Glomerular endothelial cell (primary cell): ENCODE results near the gene CATSPERZ. TPM values are rescaled to one million over a fixed set of nuclear protein-coding genes. Genes with fewer than 3 reads are reported as not detected.

Source experiments
- DNase-seq: peaks from one replicate; pipeline ENCODE4 v3.0.0-alpha.2; 2011; ENCODE audit warnings: low read depth, low spot score; ENCODE audit errors: extremely low read depth
- total RNA-seq: library from RNA; depleted of rRNA; stranded (reverse); fragments of >200 nt; gene quantifications from 2 replicates; pipeline ENCODE4 v1.2.3, GENCODE V29; 2015

Gene CATSPERZ
- total RNA-seq, 1 donor from 2014 or later: not detected

DNA sequence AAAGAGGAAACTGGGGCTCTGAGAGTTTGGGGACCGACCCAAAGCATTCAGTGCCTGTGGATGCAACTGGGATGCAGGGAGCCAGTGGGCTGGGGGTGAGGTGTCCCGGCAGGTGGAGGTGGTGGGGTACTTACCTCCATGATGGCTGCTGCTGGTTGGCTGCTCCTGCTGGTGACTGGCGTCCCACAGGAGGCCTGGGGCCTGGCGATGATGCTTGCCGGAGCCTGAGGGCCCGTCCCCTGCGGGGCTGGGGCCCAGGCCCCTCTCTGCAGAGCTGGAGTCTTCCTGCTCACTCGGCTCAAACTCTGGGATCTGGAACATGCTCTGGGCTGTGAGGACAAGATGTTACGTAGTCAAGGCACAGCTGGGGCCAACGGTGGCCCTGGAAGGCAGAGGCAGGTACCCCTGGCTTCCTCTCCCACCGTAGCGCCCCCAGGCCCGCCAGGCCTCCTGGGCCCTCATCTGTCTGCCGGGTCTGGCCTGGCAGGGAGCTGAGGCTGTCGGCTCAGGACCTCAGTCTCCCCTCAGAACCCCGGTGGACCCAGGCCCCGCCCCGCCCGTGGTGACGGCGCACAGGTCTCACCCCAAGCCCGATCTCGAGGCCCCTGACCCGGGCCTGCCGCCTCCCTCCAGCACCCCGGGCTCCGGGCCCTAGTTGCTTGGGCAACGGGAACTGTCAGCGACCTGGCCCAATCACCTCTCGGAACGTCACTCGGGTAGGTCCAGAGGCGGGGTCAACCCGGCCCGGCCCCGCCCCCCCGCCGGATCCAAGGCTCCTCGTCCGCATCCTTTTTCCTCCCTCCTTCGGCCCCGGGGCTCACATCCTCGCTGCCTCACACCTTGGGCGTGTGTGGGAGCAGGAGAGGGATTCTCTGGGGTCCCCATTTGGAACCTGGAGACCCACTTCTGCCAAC, 15.9 kb upstream of the CATSPERZ start, which contains the start of gene BAD:
TSS of gene BAD (minus strand) at position 618 of the 914 bp plus-strand sequence. CDS start at position 321, 297 bp downstream.
- no peak for DNase-seq

DNA sequence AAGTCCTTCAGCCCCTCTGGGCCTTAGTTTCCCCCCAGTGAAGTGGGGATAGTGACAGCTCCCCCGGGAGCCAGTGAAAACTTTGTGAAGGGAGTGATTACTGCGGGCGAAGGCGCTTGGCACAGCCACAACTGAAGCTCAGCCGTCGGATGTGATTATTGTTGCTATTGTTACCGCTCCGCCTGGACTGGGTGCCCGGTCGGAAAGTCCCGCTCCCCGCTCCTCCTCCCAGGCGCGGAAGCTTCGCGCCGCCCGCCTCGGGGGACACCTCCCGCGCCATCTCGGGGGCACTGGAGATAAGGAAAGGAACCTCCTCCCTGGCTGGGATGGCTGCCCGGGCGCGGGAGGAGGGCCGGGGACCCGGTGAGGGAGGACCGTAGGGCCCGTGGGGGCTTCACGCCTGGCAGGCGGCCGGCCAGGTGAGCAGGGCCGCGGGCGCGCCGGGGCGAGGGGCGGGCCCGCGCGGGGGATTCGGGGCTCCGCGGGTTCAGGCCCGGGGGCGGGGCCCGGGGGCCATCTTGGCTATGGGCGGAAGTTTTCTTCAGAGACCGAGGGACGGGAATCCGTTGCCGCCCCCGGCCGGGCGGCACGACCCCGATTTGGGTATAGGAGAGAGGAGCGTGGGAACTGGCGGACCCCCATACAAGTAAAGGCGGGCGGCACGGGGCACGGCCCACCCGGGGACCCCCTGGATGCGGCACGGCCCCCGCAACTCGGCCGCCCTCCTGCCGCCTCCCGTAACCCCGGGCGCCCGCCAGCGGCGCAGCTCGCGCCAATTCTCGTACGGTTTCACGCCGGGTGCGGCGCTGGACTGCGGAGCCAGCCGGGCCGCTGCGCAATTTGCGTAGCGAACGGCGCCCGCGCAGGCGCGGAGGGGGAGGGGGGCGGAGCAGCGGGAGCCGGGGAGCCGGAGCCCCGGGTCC, 14.9 kb upstream of the CATSPERZ start, which contains the start of gene GPR137:
TSS of gene GPR137 (plus strand) at position 887 of the 923 bp plus-strand sequence. CDS start 677 bp downstream, outside the sequence.
- DNase-seq: no peak

DNA sequence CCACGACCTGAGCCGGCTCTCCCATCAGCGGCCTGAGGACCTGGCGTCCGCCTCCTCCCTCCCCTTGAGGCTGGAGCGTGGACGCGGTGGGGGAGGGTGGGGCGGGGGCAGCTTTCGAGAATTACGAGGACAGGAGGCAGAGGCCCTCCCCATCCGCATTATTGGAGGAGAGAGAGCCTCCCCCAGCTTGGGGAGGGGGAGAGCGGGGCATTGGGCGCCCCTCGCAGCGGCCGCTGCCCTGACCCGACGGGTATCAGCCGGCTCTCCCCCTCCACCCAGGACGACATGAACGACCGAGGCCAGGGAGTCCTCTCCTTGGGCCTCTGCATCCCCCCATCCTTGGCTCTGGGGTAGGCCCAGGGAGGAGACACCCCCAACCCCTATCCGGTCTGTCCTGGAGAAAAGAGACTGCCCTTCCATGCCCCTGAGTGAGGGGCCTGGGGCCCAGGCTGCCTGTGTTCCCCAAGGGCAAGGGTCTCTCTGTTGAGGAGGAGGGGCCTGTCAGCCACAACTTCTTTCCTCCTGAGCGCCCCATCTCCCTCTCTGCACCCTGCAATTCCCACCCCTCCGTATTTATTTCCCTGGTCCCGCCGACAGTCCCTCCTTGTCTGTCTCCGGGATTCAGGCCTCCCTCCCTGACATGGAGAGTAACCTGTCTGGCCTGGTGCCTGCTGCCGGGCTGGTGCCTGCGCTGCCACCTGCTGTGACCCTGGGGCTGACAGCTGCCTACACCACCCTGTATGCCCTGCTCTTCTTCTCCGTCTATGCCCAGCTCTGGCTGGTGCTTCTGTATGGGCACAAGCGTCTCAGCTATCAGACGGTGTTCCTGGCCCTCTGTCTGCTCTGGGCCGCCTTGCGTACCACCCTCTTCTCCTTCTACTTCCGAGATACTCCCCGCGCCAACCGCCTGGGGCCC, 14.0 kb upstream of the CATSPERZ start:
- no peak for DNase-seq

DNA sequence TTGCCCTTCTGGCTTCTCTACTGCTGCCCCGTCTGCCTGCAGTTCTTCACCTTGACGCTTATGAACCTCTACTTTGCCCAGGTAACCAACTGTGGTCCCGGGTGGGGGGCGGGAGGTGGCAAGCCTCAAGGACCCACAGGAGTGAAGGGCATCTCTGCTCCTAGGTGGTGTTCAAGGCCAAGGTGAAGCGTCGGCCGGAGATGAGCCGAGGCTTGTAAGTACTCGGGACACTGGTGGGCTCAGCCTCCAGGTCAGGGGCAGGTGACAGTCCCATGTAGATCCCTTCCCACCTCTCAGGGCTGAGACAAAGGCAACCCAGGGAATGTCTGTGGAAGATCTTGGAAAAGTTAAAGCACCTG, 13.4 kb upstream of the CATSPERZ start:
- no peak for DNase-seq

DNA sequence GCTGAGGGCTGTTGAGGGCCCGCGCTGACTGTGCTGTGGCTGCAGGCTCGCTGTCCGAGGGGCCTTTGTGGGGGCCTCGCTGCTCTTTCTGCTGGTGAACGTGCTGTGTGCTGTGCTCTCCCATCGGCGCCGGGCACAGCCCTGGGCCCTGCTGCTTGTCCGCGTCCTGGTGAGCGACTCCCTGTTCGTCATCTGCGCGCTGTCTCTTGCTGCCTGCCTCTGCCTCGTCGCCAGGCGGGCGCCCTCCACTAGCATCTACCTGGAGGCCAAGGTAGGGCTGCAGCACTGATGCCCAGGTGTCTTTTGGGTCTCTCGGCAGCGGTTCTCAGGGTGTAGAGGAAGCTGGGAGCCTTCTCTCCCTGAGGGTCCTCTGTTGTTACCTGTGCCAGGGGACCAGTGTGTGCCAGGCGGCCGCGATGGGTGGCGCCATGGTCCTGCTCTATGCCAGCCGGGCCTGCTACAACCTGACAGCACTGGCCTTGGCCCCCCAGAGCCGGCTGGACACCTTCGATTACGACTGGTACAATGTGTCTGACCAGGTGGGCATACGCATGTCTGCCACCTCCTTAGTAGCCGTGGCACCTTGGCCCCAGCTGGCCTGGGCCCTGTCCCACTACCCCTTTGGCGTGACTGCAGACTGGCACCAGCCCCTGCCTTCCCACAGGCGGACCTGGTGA, 12.3 kb upstream of the CATSPERZ start:
- no peak for DNase-seq

DNA sequence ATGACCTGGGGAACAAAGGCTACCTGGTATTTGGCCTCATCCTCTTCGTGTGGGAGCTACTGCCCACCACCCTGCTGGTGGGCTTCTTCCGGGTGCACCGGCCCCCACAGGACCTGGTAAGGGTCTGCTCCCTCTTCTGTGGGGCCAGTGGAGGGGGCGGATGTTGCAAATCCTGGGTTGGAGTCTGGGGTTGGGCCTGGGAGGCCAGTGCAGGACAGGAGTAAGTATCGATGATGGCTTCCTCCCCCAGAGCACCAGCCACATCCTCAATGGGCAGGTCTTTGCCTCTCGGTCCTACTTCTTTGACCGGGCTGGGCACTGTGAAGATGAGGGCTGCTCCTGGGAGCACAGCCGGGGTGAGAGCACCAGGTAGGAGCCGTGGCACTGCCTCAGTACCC, 11.8 kb upstream of the CATSPERZ start:
- no peak for DNase-seq

DNA sequence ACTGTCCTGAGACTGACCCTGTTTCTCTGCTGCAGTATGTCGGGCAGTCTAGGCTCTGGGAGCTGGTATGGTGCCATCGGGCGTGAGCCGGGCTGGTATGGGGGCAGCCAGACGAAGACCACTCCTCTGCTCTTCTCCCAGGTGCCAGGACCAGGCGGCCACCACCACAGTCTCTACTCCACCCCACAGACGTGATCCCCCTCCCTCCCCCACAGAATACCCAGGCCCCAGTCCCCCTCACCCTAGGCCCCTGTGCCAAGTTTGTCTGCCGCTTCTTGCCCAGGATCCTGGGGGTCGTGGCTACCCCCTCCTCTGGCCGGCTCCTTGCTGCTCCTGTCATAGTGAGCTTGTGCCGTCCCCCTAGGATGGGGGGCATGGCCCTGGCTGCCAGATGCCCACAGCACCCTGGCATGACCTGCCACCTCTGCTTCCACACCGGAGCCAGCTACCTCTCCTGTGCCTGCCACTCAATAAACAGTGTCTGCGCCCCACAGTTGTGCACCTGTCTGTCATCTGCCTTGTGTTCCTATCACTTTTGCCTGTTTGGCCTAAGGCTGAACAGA, 11.1 kb upstream of the CATSPERZ start:
- no peak for DNase-seq

DNA sequence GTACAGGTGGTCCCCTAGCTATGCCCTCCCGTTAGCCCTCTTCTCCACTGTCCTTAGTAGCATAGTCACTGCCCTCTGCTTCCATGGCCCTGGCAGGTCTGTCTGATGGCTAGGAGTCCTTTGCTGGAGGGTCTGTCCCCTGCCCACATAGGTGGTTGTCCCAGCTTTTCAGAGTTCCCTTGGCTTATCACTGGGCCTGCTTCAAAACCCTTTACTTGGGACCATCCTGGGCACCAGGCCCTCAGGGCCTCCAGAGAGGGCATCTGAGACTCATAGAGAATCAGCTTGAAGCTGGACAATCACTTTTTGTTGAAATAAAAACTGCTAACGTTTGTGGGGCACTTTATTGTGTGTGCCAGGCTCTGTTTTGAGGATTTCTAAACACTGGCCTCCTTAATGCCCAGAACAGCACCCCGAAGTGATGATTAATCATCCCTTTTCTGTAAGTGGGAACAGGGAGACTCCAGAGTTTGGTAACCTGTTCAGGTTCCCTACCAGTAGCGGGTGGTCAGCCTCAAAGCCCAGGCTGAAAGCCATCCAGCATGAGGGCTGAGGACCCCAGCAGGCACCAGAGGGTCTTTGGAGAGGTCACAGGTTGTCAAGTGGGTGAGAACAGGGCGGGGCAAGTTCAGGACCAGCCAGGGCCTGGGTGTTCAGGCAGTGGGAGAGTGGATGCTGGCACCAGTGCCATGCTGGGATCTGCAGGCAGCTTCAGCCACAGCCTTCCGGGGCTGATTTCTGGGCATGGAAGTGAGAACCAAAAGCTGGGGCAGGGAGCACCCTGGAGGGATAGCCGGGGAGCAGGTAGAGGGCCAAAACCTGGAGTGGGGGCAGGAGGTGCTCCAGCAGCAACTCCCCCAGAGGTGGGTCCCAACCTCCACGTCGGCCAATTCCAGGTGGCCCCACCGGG, 9.6 kb upstream of the CATSPERZ start:
- no peak for DNase-seq

DNA sequence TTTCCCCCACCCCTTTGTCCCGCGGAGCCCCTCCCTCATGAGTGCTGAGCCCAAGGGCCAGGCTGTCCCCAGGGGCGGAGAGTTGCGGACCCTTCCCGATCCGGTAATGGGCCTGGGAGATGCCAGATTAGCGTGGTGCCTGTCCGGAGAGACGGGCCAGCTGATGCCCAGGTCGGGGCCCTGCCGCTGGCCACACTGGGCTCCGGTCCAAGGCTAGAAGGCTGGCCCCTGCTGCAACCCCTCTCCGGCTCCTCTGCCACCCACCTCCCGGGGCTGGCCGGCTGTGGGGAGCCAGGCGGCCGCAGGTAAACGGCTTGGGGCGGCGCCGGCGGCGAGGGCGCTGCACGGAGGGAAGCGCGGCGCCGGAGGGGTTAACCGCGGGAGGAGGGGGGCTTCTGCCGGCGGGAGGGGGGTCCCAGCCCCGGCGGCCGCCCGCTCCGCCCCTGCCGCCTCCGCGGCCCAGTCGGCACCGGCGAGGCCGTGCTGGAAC, 8.9 kb upstream of the CATSPERZ start, which contains the start of gene KCNK4:
TSS of gene KCNK4 (plus strand) at position 41 of the 490 bp plus-strand sequence. CDS start 1,717 bp downstream, outside the sequence.
- DNase-seq: no peak

DNA sequence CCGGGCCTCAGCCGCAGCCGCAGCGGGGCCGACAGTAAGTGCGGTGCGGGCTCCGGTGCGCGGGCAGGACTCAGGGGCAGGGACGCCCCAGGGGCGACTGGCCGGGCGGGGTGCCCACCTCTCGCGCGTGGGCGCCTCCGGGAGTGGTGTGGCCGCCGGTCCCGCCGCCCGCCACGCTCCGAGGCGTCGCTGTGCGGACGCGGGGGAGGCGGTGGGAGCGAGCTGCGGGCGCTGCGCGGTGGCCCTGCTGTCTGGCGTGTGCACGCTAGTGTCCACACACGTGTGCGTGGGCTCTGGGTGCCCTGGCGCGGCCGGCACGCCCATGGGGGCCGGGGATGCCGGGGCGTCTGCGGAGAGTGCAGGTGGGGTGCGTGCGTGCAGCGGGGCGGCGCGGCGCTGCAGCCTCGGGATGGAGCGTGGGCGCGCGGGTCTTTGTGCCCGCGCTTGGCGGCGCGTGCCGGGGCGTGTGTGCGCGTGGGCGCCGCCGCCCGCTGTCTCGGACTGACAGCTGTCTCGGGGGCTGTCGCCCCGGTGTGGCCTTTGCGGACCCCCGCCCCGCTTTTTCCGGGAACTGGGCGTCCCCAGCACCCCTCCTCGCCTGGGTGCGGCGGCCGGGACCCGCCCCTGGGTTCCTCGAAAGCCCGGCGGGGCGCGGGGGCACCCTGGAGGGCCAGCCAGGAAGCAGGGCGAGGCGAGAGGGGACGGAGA, 8.3 kb upstream of the CATSPERZ start:
- no peak for DNase-seq

DNA sequence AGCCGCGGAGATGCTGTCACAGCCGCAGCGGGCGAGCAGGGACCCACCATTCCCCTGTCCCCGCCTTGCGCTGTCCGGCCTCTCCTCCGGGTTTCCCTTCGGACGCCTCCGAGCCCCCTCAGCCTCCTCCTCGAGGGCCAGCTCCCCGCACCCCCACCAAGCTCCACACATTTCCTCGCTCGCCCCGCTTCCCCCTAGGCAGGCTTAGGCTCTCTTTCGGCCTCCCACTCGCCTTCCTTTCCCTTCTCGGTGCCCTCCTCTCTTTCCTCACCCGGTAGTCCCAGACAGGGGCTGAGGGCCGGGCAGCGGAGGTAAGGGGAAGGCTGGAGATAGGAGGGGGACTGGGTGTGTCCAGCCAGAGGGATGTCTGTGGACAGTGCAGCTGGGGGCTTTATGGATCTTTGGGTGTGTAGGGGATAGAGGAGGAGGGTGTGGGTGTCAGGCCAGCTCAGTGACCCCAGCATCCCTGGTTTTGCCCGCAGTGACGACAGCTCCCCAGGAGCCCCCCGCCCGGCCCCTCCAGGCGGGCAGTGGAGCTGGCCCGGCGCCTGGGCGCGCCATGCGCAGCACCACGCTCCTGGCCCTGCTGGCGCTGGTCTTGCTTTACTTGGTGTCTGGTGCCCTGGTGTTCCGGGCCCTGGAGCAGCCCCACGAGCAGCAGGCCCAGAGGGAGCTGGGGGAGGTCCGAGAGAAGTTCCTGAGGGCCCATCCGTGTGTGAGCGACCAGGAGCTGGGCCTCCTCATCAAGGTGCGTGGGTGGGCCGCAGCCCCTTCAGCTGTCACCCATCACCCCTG, 7.5 kb upstream of the CATSPERZ start:
- DNase-seq: no peak

DNA sequence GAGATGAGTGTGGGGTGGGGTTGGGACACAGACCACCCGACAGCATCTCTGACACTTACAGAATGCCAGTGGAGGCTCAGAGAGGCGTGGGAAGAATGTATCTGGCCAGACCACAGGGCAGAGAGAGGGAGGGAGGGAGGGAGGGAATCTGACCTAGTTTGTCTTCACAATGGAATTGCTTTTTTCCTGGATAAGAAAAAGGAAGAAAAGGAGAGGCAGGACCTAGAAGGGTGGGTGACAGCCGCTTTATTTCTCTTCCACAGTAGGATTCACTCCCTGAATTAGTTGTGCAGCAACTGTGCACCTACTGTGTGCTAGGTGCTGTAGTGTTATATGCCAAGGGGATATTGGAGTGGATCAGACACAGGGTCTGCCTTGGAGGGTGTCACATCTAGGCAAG, 5.4 kb upstream of the CATSPERZ start:
- DNase-seq: no peak

DNA sequence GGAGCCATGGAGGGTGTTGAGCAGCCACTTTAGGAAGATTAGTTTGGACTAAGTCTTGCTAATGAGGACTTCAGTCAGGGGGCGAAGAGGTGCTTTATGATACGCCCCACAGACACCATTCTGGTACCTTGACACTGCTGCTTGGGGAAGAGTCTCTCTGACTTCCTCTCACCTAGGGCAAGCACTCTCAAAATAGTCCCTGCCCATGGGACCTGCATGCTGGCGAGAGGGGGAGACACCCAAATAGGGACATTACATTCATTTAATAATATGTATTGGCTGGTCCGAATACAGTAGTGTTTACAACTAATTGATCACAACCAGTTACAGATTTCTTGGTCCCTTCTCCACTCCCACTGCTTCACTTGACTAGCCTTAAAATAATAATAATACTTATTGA, 4.4 kb upstream of the CATSPERZ start:
- DNase-seq: no peak

DNA sequence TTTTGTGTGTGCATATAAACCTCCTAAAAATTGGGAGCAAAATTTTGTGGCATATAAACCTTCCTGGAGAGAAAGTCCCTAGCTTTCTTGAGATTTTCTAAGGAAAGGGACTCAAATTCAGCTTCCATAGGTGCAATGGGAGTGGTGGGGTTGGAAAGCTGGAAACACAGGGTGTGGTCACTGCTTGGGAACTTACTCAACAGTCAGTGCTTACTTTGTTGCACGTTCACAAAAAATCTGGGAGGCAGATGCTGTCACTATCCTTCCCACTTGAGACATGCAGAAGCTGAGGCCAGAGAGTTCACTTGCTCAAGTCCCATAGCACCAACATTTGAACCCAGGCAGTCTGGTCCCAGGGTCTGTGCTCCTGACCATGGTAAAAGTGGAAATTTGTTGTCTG, 3.9 kb upstream of the CATSPERZ start:
- no peak for DNase-seq

DNA sequence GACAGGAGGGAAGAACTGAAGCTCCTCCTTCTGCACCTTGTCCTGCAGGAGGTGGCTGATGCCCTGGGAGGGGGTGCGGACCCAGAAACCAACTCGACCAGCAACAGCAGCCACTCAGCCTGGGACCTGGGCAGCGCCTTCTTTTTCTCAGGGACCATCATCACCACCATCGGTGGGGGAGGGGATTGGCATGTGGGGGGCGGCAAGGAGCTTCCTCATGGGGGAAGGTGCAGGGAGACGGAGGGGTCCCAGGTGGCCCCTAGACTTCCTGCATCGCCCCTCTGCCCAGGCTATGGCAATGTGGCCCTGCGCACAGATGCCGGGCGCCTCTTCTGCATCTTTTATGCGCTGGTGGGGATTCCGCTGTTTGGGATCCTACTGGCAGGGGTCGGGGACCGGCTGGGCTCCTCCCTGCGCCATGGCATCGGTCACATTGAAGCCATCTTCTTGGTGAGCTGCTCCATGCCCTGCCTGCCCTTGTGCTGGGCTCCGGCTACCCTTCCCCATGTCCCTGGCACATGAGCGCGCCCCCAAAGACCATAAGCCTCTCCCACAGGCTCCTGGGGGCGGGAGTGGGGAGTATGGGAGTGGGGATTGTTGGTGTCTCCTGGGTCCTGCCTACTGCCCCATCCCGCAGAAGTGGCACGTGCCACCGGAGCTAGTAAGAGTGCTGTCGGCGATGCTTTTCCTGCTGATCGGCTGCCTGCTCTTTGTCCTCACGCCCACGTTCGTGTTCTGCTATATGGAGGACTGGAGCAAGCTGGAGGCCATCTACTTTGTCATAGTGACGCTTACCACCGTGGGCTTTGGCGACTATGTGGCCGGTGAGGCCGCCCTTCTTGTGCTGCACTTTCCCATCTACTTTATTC, 3.1 kb upstream of the CATSPERZ start:
- DNase-seq: no peak
